NT2/D1 (cell line): ENCODE data around the gene DUSP14.

Experiments used
- DNase-seq: peaks from one replicate; pipeline ENCODE4 v3.0.0-alpha.2; 2011; ENCODE audit warnings: low read depth, low spot score
- H3K27me3 ChIP-seq: 2 replicates; pipeline ENCODE4 v1.6.0; 2011; ENCODE audit warnings: mild to moderate bottlenecking; ENCODE audit not compliant: insufficient read length, insufficient read depth
- H3K36me3 ChIP-seq: 2 replicates; pipeline ENCODE4 v1.6.1; 2011; ENCODE audit warnings: mild to moderate bottlenecking, low read length, mixed read lengths; ENCODE audit not compliant: insufficient read depth, insufficient read length
- H3K4me1 ChIP-seq: 2 replicates; pipeline ENCODE4 v1.5.1; 2011; ENCODE audit not compliant: insufficient read depth, insufficient read length
- H3K4me3 ChIP-seq: 2 replicates; pipeline ENCODE4 v1.5.1; 2011; ENCODE audit warnings: low read depth; ENCODE audit not compliant: insufficient read length
- H3K9ac ChIP-seq: 2 replicates; pipeline ENCODE4 v1.6.0; 2011; ENCODE audit warnings: low read depth; ENCODE audit not compliant: insufficient read length
- H3K9me3 ChIP-seq: 2 replicates; pipeline ENCODE4 v1.5.1; 2011; ENCODE audit warnings: mild to moderate bottlenecking, low read length; ENCODE audit not compliant: insufficient read depth
- SUZ12 ChIP-seq: IDR thresholded peaks from 2 replicates; pipeline ENCODE4 v1.6.1; 2011; ENCODE audit not compliant: insufficient read length, insufficient read depth; ENCODE audit errors: extremely low read depth
- YY1 ChIP-seq: IDR thresholded peaks from 2 replicates; pipeline ENCODE4 v1.6.1; 2011; ENCODE audit not compliant: insufficient read length, insufficient read depth
- ZNF274 ChIP-seq: IDR thresholded peaks from 2 replicates; pipeline ENCODE4 v1.6.1; 2011; ENCODE audit warnings: mild to moderate bottlenecking, low read depth, low read length

DUSP14 gene

DNA sequence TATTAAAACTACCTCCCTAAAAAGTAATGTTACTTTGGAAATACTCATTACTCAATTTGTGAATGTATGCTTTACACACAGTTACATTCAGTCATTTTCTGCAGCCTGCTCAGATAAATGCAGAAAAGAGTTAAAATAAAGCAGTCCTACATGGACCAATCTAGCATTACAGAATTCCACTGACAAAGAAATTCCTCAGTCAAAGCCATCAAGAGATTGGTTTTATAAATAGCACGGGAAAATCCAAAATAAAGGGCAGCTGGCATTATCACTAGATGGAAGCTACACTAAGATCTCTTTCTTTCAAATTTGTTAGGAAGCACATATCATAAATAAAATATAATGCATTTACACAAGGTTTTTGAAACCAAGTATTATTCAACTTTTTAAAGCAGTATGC lies 58.3 kb downstream of the DUSP14 start:
- peaks cover 17% of the 10 kb centered on the region for H3K36me3 ChIP-seq
- TF ChIP-seq YY1 (no peak), SUZ12 (no peak), ZNF274 (no peak)

DNA sequence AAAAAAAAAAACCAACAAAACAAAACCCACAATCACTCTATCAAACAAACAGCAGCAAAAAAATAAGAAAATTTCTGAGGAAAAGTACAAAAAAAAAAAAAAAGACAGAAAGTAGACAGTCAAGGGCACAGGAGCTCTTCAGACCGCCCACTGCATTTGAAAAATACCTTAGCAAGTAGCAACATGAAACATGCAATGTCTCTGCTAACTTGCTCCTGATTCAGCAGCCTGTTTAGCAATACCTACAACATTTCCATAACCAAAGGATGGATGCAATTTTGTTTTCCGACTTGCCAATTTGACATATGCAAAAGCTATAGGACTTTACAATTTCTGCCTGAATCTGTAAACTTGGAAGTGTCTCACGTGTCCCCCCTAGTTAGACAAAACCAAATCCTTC lies 62.1 kb downstream of the DUSP14 start:
- H3K4me1 ChIP-seq, result no peaks in the 10 kb centered on the region
- H3K9ac ChIP-seq, result no peak overlapping the region
- TF ChIP-seq SUZ12, result no peak
- no peak for TF ChIP-seq ZNF274
- no peak for TF ChIP-seq YY1
- peaks cover 18% of the 10 kb centered on the region for H3K36me3 ChIP-seq
- no peaks in the 10 kb centered on the region for H3K27me3 ChIP-seq
- DNase-seq, result no peak
- H3K4me3 ChIP-seq, result no peak overlapping the region
- H3K9me3 ChIP-seq, result no peaks in the 10 kb centered on the region

More for the DNA sequence above, 58.3 kb downstream of the DUSP14 start:
- Histone ChIP-seq H3K27me3 (no peaks in the 10 kb centered on the region), H3K4me3 (no peak overlapping the region), H3K9ac (no peak overlapping the region), H3K9me3 (no peaks in the 10 kb centered on the region), H3K4me1 (no peaks in the 10 kb centered on the region)
- no peak for DNase-seq

DNA sequence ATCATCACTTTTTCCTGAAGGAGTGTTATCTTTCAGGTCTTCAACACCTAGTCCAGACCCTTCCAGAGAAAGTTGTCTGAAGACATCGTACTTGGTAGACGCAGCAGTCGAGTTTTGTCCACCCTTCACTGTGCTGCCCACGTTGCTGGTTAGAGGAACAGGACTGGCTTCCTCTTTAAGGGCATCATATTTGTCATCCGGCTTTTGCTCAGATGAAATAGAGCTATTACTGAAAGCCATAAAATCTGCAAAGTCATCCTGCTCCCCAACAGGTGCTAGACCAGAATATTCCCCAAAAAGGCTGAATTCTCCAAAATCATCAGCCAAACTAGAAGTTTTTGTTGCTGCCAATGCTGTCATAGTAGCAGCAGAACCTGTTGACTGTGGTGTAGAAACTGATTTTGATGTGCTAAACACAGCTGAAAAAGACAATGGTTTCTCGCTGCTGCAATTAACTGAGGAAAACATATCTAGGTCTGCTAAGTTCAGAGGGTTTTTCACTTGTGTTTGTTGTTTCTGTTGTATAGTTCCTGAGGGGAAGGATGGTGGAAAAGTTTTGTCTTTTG lies 63.8 kb downstream of the DUSP14 start:
- Histone ChIP-seq H3K36me3 (peaks cover 27% of the 10 kb centered on the region), H3K4me3 (no peak overlapping the region), H3K27me3 (no peaks in the 10 kb centered on the region), H3K9ac (no peak overlapping the region), H3K9me3 (no peaks in the 10 kb centered on the region), H3K4me1 (no peaks in the 10 kb centered on the region)
- DNase-seq, result no peak
- no peak for TF ChIP-seq ZNF274
- no peak for TF ChIP-seq YY1
- TF ChIP-seq SUZ12, result no peak

DNA sequence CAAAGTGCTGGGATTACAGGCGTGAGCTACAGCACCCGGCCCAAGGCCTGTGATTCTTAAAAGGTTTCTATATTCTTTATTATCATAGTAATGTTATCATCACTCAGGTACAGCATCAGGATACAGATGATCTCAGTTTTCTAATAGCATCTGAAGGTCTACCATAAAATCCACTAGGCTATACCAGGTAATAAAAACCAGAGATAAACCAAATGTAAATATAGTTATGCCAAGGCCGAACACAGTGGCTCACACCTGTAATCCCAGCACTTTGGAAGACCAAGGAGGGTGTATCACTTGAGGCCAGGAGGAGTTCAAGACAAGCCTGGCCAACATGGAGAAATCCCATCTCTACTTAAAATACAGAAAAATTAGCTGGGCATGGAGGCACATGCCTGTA lies 65.7 kb downstream of the DUSP14 start:
- TF ChIP-seq SUZ12 (no peak), ZNF274 (no peak), YY1 (no peak)
- Histone ChIP-seq H3K4me1 (no peaks in the 10 kb centered on the region), H3K9ac (no peak overlapping the region), H3K4me3 (no peak overlapping the region), H3K27me3 (no peaks in the 10 kb centered on the region), H3K36me3 (peaks cover 27% of the 10 kb centered on the region), H3K9me3 (no peaks in the 10 kb centered on the region)
- no peak for DNase-seq

DNA sequence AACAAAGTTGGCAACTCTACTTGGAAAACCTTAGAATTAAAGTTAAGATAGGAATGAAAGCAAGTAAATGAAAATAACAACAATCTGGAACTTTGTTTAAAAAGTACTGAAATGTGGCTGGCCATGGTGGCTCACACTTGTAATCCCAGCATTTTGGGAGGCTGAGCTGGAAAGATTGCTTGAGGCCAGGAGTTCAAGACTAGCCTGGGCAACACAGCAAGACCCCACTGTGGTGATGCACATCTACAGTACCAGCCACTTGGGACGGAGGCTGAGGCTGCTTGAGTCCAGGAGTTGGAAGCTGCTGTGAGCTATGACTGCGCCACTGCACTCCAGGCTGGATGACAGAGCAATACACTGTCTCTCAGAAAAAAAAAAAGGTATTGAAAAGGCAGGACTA lies 67.8 kb downstream of the DUSP14 start:
- H3K9me3 ChIP-seq, result no peaks in the 10 kb centered on the region
- peaks cover 26% of the 10 kb centered on the region for H3K36me3 ChIP-seq
- no peak for DNase-seq
- H3K4me1 ChIP-seq, result no peaks in the 10 kb centered on the region
- no peak overlapping the region for H3K4me3 ChIP-seq
- no peak overlapping the region for H3K9ac ChIP-seq
- H3K27me3 ChIP-seq, result no peaks in the 10 kb centered on the region
- no peak for TF ChIP-seq ZNF274
- TF ChIP-seq SUZ12, result no peak
- no peak for TF ChIP-seq YY1

DNA sequence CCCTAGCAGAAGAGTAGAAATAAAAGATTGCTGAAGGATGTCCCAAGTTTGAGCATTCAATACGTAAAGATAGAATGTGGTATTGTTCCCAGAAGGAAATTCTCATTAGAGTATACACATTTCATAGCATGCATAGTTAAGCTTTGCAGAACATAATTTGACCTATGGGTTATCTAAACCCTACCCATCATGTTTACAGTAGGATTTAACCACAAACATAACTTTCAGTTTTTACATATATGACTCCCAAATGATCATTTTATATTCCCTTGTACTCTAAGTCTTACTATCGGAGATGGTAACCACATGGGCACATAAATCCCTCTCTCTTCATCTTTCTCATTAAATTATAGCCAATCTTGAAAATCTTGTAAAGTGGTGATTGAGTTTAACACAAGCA lies 68.6 kb downstream of the DUSP14 start:
- Histone ChIP-seq H3K9me3 (no peaks in the 10 kb centered on the region), H3K9ac (no peak overlapping the region), H3K36me3 (peaks cover 18% of the 10 kb centered on the region), H3K4me3 (no peak overlapping the region), H3K27me3 (no peaks in the 10 kb centered on the region), H3K4me1 (no peaks in the 10 kb centered on the region)
- TF ChIP-seq YY1 (no peak), SUZ12 (no peak)
- DNase-seq, result no peak

DNA sequence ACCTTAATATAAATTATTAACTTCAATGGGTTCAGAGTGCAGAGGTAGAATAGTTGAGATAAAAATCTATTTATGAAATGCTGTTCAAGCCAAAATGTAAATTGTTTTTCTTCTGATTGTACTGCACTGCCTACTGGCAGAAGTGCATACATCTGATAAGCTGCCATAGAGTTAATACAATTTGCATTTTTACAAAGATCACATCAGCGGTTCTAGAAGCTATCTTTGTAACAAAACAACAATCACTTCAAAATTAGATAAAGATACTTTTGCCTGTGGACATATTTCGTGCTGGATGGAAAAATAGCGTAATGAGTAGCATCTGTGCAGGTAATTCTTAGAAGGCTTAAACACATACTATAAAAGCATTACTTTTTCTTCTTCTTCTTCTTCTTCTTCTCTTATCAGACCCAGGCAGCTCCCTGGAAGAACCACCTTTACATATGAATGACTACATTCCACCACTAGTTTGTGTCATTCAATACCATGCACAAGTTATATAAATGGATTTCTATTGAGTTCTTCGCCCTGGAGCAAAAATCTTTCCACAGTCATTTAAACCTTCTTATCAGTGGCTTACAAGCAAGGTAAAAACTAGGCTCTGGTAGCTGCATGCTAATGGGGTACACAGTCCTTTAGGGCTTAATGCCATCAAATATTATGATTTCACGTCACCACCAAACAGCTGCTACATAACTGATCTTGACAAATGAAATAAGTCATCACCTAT lies 72.5 kb downstream of the DUSP14 start:
- Histone ChIP-seq H3K27me3 (no peaks in the 10 kb centered on the region), H3K9ac (no peak overlapping the region)

More for the DNA sequence above, 72.5 kb downstream of the DUSP14 start:
- no peaks in the 10 kb centered on the region for H3K4me1 ChIP-seq
- DNase-seq, result peak; percentile 1
- peaks cover 32% of the 10 kb centered on the region for H3K36me3 ChIP-seq
- no peak overlapping the region for H3K4me3 ChIP-seq
- no peak for TF ChIP-seq SUZ12
- no peak for TF ChIP-seq ZNF274
- no peak for TF ChIP-seq YY1
- H3K9me3 ChIP-seq, result peaks cover 12% of the 10 kb centered on the region; the same call in 1 of the 2 replicates
